GM12865 (cell line): ENCODE results near the gene ME1.

Source experiments
- DNase-seq: peaks from one replicate; pipeline ENCODE4 v3.0.0; 2010; ENCODE audit warnings: low read depth
- H3K4me3 ChIP-seq: 2 replicates; pipeline ENCODE4 v1.5.1; 2011; ENCODE audit warnings: mild to moderate bottlenecking, low read depth, low read length, control low read depth
- CTCF ChIP-seq: IDR thresholded peaks from 2 replicates; pipeline ENCODE4 v1.5.1; 2011; ENCODE audit warnings: low read length, control low read depth, low read depth, inconsistent platforms; ENCODE audit not compliant: insufficient read depth; ENCODE audit errors: missing control alignments

Gene ME1

GRCh38 chr6:83333500-83333899, 97.4 kb downstream of the ME1 start:
- no peak overlapping the region for H3K4me3 ChIP-seq
- TF ChIP-seq CTCF, result no peak

GRCh38 chr6:83314693-83315092, 116.2 kb downstream of the ME1 start:
- H3K4me3 ChIP-seq, result no peak overlapping the region
- TF ChIP-seq CTCF, result no peak
- no peak for DNase-seq

More at GRCh38 chr6:83333500-83333899, 97.4 kb downstream of the ME1 start:
- no peak for DNase-seq

- DNase-seq, result no peak
- H3K4me3 ChIP-seq, result no peak overlapping the region
- TF ChIP-seq CTCF, result no peak
Measured at GRCh38 chr6:83313882-83314281, 117.0 kb downstream of the ME1 start.

GRCh38 chr6:83311231-83311630, 119.6 kb downstream of the ME1 start:
- TF ChIP-seq CTCF, result no peak
- no peak overlapping the region for H3K4me3 ChIP-seq
- DNase-seq, result no peak

GRCh38 chr6:83310046-83310445, 120.8 kb downstream of the ME1 start:
- TF ChIP-seq CTCF, result no peak
- DNase-seq, result no peak
- no peak overlapping the region for H3K4me3 ChIP-seq

GRCh38 chr6:83309344-83309743, 121.5 kb downstream of the ME1 start:
- no peak for TF ChIP-seq CTCF
- no peak for DNase-seq
- no peak overlapping the region for H3K4me3 ChIP-seq

GRCh38 chr6:83308833-83309232, 122.0 kb downstream of the ME1 start:
- no peak for TF ChIP-seq CTCF
- H3K4me3 ChIP-seq, result no peak overlapping the region
- no peak for DNase-seq
